GM18498 (cell line): Measurements from ENCODE around the gene SURF1.
"Not testable (repeated sequence)": the region's sequence is repeated elsewhere in the genome, so short reads cannot be mapped to it uniquely, and the experiment has no call there.

Source experiments
- ATAC-seq: cut with Tn5 transposase; IDR thresholded peaks from one replicate; pipeline ENCODE4 v1.9.1; 2021; ENCODE audit warnings: mild to moderate bottlenecking, moderate library complexity; ENCODE audit not compliant: unreplicated experiment

SURF1 gene

DNA sequence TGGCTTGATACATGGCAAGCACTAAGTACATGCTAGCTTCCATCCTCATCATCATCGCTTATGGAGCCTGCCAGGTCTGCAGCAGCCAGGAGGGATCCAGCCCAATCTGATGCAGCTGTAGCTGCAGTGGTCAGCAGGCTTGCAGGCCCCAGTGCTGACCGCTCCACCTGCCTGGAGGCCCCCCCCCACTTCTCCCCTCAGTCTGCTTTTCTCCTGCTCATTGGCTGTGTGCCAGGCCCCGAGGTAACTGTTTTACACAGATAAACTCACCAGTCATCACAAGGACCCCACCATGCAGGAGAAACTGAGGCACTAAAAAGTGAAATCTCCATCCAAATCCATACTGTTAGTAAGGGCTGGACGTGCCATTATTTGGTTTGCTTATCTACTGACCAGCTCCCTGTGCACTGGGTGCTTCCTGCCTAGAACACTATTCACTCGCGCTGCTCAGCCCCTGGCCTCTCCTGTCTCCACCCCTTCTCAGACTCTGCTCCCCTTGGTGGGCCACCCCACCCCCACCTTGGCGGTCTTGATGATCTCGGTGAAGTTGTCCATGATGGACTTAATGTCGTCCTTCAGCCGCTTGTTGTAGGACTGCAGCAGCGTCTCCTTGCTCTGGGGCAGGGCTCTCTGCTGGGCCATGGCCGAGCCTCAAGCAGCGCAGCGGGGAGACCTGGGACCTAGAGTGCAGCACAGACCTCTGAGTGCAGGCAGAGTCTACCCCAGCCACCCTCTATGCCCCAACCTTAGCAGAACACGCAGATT lies 10.1 kb downstream of the SURF1 start:
- no peak for ATAC-seq

- no peak for ATAC-seq
Observed at GRCh38 chr9:133345596-133345995, 10.7 kb downstream of the SURF1 start.

DNA sequence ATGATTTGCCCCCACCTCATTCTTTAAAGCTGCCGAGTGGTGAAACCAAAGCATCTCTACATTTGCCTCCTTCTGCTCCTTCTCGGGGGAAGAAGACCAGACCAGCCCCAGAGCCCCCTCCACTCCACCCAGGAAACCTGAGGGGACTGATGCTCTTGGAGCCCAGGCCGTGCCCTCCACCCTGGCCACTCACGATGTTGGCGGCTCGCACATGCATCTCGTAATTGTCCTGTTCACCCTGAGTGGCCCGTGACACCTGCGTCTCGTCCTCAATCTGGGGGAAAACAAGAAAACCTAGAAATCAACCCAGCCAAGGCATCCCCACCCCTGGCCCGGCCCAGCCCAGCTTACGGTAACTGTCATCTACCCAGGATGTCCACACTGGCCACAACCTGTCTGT lies 11.3 kb downstream of the SURF1 start:
- ATAC-seq = no peak

DNA sequence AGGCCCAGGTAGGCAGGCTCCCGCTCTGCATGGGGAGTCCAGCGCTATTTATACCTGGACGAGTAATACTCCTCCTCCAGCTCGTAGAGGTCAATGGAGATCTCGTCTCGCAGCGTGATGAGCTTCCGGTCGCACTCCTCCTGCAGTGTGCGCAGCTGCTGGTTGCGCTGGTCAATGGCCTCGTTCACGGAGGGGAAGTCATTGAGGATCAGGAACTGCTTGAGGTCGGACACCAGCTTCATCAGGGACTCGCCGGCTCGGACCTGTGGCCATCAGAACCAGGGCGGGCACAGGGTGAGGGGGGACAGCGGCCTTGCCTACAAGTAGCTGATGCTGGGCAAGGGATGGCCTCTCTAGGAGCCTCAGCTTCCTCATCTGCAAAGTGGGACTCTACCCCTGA lies 12.2 kb downstream of the SURF1 start:
- no peak for ATAC-seq

DNA sequence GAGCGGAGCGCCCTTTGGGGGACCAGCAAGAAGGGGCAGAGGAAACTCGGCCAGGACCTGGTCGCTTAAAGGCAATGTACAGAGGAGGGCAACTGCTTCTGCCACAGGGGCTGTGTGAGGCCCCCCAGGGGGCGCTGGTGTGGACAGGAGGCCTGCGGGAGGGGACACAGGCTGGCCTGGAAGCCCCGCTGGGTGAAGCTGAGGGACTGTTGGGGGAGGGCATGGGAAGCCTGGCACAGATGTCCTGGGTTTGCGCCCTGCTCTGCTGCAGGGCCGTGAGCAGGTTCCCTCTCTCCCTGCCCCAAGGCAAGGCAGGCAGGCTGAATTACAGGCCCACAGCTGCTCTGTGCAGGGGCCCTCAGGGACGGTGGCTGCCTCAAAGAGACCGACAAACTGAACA lies 13.7 kb downstream of the SURF1 start:
- ATAC-seq = no peak

GRCh38 chr9:133342069-133342406 lies 14.2 kb downstream of the SURF1 start:
- ATAC-seq = no peak

DNA sequence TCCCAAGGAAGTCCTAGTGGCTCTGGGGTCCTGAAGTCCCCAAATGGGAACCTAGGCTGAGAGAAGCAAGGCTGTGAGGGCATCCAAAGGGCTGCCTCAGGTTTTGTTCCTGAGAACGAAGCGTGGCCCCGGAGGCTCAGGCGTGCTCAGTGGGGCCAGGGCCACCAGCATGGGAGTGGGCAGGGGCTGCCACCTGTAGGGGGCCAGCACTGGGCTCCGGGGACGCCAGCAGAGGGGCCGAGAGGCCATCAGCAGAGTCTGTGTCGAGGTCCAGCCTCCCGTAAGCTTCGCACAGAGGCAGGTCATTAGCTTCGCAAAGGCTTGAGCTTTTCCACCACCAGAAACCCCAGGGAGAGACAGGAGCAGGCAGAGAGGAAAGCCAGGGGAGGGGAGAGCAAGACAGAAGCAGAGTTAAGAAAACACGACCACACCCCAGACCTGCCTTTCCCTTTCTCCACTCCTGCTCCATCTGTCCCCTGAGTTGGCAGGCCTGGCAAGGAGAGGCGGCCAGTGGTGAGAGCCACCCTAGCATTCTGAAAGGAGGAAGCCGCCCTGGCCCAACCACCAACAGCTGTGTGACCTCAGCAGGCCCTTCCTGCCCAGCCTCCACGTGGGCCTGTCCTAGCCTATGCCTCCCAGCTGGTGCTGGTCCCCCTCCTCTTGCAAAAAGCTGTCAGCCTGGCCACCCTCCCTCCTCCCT lies 14.8 kb downstream of the SURF1 start:
- ATAC-seq = no peak

DNA sequence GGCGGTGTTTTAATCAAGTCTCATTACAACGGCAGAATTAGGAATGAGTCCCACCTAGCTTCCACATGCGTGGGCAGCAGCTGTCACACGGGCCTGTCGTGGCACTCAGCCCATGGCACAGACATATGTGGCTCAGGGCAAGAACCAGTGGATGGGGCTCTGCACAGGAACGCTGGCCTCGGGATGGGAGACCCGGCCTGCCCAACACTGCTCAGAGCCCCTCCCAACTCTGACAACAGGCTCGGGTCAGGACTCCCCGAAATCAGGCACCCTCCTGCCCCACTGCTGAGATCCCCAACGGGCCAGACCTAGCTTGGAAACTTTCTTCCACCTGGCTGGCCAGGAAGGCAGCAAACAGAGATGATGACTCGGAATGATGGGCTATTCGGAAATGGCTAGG lies 15.4 kb downstream of the SURF1 start:
- ATAC-seq = no peak

GRCh38 chr9:133340256-133340655 lies 16.0 kb downstream of the SURF1 start:
- no peak for ATAC-seq

- ATAC-seq = no peak
Observed at GRCh38 chr9:133339641-133340040, 16.6 kb downstream of the SURF1 start.

GRCh38 chr9:133335924-133336811 lies 20.1 kb downstream of the SURF1 start, which contains the start of gene SURF6:
Gene SURF6, minus strand, starts transcription at chr9:133336188. Its CDS starts 56 bp downstream, at chr9:133336132.
- peak; percentile 88 for ATAC-seq

- ATAC-seq = not testable (repeated sequence)
Observed at GRCh38 chr9:133334888-133335287, 21.4 kb downstream of the SURF1 start.

GRCh38 chr9:133334161-133334560 lies 22.1 kb downstream of the SURF1 start:
- no peak for ATAC-seq

GRCh38 chr9:133333566-133333965 lies 22.7 kb downstream of the SURF1 start:
- ATAC-seq = no peak

GRCh38 chr9:133333011-133333410 lies 23.3 kb downstream of the SURF1 start:
- no peak for ATAC-seq

DNA sequence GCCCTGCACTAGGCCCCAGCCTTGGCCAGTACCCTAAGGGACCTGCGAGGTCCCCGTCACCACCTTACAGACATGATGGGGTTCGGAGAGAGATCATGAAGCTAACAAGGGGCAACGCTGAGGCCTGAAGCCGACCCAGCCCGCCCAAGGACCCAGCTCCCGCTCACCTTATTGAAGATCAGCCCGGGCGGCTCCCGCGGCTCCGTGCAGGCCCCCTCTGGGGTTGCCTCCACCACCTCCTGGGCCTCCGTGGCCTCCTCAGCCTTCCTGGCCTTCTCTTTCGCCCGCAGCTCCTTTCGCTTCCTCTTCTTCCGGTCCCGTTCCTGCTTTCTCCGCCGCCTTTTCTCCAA lies 23.9 kb downstream of the SURF1 start:
- no peak for ATAC-seq

GRCh38 chr9:133331641-133332380 lies 24.5 kb downstream of the SURF1 start:
- no peak for ATAC-seq

DNA sequence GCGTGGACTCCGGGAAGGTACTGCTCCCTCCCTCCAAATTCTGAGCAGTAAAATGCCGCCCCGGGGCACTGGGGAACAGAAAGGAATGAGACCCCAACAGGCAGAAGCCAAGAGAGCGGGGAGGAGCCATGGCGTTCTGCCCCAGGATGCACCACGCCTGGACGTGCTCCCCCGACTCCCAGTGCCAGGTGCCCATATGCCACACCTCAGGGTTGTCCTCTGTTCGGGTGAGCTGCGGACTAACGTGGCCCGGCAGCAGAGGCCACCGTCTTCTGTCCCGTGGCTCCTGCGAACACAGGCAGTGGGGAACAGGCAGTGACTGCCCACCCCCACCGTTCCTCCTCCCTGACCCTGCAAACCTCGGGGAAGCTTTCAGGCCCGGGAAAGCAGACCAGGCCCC lies 25.1 kb downstream of the SURF1 start:
- no peak for ATAC-seq

GRCh38 chr9:133329306-133330156 lies 26.8 kb downstream of the SURF1 start:
- ATAC-seq = not testable (repeated sequence)
